C4-2B (cell line): Measurements from ENCODE around the gene MSI1.

Experiments used
- CTCF ChIP-seq: fragments of 450-650 bp; conservative IDR thresholded peaks from 2 replicates; pipeline ENCODE4 v1.5.1; 2017; ENCODE audit warnings: mild to moderate bottlenecking
- ZFX ChIP-seq: fragments of 450-650 bp; IDR thresholded peaks from 2 replicates; pipeline ENCODE4 v1.6.1; 2017

GRCh38 chr12:120347766-120348165 is 21.2 kb downstream of the MSI1 start:
- no peak for TF ChIP-seq CTCF
- no peak for TF ChIP-seq ZFX
